GM10248 (cell line): ENCODE data around the gene MADD.

Experiments
- CTCF ChIA-PET: fragments of 300-600 bp; sonication (Branson Sonifier 250); formaldehyde crosslinking; extraction: SDS; loops from one replicate; lab custom pipeline; 2021; ENCODE audit warnings: antibody characterized with exemption; lab: Yijun Ruan, JAX
- POLR2A ChIA-PET: fragments of 350-650 bp; sonication (Branson Sonifier 250); formaldehyde crosslinking; extraction: SDS; loops from one replicate; lab custom pipeline; 2020; ENCODE audit warnings: antibody characterized with exemption; lab: Yijun Ruan, JAX
- DNase-seq: peaks from one replicate; pipeline ENCODE4 v3.0.0; 2012; ENCODE audit errors: extremely low spot score
- CTCF ChIP-seq: IDR thresholded peaks from 2 replicates; pipeline ENCODE4 v1.5.1; 2012; ENCODE audit warnings: mild to moderate bottlenecking, low read depth; ENCODE audit errors: extremely low read depth, missing control alignments, control extremely low read depth

Gene MADD

DNA sequence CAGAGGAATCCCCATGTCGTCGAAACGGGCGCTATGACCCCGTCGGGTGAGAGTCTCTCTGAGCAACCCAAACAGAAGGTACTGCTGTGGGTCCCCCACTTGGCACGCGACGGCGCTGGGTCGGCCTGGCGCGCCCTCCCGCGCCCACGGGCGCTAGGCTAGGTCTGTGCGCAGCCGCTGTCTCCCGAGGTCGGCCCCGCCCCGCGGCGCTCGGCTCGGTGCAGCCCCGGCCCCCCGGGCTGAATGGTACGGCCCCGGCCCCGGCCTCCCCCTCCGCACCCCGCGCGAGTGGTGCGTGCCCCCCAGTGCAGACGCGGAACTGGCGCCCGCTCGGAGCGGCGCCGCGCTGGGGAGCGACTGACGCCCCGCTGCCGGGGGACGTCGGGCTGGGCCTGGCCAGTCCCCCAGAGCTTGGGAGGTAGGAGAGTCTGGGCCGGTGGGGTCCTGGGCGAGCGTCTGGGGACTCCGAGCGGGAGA, at the start of gene MADD:
TSS of gene MADD (plus strand) at position 305 of the 477 bp plus-strand sequence.
- ChIA-PET CTCF (interaction anchor here (1.4 to 1.6 kb wide), 2 partner anchors 21 to 35 kb away, joined by 3 to 4 read pairs; partner anchors contain the start of gene ACP2), POLR2A (interaction anchor here (0.7 to 0.9 kb wide), 2 partner anchors 21 to 152 kb away, joined by 3 read pairs; partner anchors contain the start of gene ACP2)
- TF ChIP-seq CTCF = no peak
- peak; percentile 97 for DNase-seq

DNA sequence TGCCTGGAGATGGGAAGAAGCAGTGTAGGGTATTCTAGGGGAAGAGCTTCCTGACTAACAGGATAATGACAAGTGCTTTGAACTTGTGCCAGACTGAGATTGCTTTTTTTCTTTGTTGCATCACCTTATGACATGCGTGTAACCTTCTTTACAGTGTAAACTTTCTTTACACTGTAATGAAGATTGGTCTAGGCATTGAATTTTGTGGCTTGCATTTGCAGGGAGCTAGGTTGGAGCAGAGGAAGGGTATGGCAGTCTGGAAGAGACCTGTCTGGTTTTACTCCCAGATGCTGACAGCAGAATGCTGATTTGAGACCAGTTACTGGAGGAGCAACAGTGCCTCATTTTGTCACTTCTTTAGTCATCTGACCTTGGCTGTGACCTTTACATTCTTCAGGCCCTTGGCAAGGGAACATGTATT, 49.5 kb upstream of the MADD start:
- DNase-seq = no peak
- TF ChIP-seq CTCF = no peak
- POLR2A ChIA-PET = no interaction called here
- CTCF ChIA-PET = interaction anchor here (0.6 to 2.4 kb wide), 7 partner anchors 11 to 1323 kb away, joined by 3 to 7 read pairs (median 3); no protein-coding TSS in a partner anchor

DNA sequence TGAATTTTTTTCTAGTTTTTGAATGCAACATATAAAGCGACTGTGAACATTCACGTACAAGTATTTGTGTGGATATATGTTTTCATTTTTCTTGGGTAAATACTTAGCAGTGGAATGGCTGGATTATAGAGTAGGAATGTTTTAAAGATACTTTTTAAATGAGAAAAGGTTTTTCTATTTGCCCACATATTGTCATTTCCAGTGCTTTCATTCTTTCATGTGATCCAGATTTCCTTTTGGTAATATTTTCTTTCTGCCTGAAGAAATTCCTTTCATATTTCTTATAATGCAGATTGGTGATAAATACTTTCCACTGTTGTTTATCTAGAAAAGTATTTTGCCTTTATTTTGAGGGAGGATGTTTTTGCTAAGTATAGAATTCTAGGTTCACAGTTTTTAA, 47.2 kb upstream of the MADD start:
- TF ChIP-seq CTCF = no peak
- ChIA-PET CTCF (interaction anchor here (1.3 to 2.4 kb wide), 3 partner anchors 12 to 45 kb away, joined by 3 to 7 read pairs (median 5); no protein-coding TSS in a partner anchor), POLR2A (no interaction called here)
- DNase-seq = no peak

- POLR2A ChIA-PET = interaction anchor here (0.6 kb wide), 1 partner anchor 22 kb away, joined by 5 read pairs; no protein-coding TSS in a partner anchor
- CTCF ChIA-PET = no interaction called here
- DNase-seq = no peak
- no peak for TF ChIP-seq CTCF
Measured at GRCh38 chr11:47225552-47226400, 44.2 kb upstream of the MADD start.

GRCh38 chr11:47229161-47229560, 40.8 kb upstream of the MADD start:
- DNase-seq = no peak
- CTCF ChIA-PET = interaction anchor here (2.0 to 3.9 kb wide), 2 partner anchors 30 to 51 kb away, joined by 7 to 14 read pairs; no protein-coding TSS in a partner anchor
- POLR2A ChIA-PET = interaction anchor here (0.6 to 1.4 kb wide), 2 partner anchors 8 to 16 kb away, joined by 3 read pairs; no protein-coding TSS in a partner anchor
- no peak for TF ChIP-seq CTCF

GRCh38 chr11:47233051-47233450, 36.9 kb upstream of the MADD start:
- DNase-seq = no peak
- ChIA-PET POLR2A (interaction anchor here (1.1 kb wide), 1 partner anchor 16 kb away, joined by 5 read pairs; the partner anchor contains the start of gene ACP2), CTCF (interaction anchor here (0.8 to 6.9 kb wide), 8 partner anchors 9 to 180 kb away, joined by 3 to 28 read pairs (median 8); partner anchors contain the start of gene ACP2)
- no peak for TF ChIP-seq CTCF
